Coronary artery (tissue), 2 donors: Measurements from ENCODE around the gene KCNJ10.

Experiments
- DNase-seq: peaks from one replicate; pipeline ENCODE4 v3.0.0-alpha.2; 2017; ENCODE audit warnings: low spot score
- H3K27ac ChIP-seq, 2 donors: fragments of 200-600 bp; sonication (generic); one replicate each; pipeline ENCODE4 v1.5.1; 2016 to 2019
- H3K4me3 ChIP-seq: fragments of 200-600 bp; sonication (generic); 2 replicates; pipeline ENCODE4 v1.5.1; 2016; ENCODE audit warnings: mild to moderate bottlenecking, moderate library complexity
- CTCF ChIP-seq: fragments of 200-600 bp; sonication (generic); IDR thresholded peaks from one replicate; pipeline ENCODE4 v1.5.1; 2019; ENCODE audit warnings: antibody characterized with exemption

The KCNJ10 gene

GRCh38 chr1:160032165-160032820, 37.7 kb downstream of the KCNJ10 start:
- Histone ChIP-seq H3K4me3 (peak overlapping the region; percentile 98), H3K27ac (peak overlapping the region; percentile 11 to 77)
- TF ChIP-seq CTCF: no peak
- no peak for DNase-seq

GRCh38 chr1:160031365-160032164, 38.4 kb downstream of the KCNJ10 start, which contains the start of gene PIGM:
Gene PIGM (minus strand): TSS chr1:160031990. CDS start chr1:160031739, 251 bp downstream.
- DNase-seq: peak; percentile 92
- Histone ChIP-seq H3K27ac (peak within 1 kb of the TSS; percentile 11 to 77), H3K4me3 (peak within 1 kb of the TSS; percentile 98)
- no peak for TF ChIP-seq CTCF

- no peak for DNase-seq
- no peak for TF ChIP-seq CTCF
- peak overlapping the region; percentile 11 to 77 for H3K27ac ChIP-seq
- peak overlapping the region; percentile 98 for H3K4me3 ChIP-seq
Observed at GRCh38 chr1:160030657-160031364, 39.1 kb downstream of the KCNJ10 start.

- DNase-seq: no peak
- no peak for TF ChIP-seq CTCF
- no peak overlapping the region for H3K4me3 ChIP-seq
- no peak overlapping the region for H3K27ac ChIP-seq
Observed at GRCh38 chr1:160028426-160028825, 41.5 kb downstream of the KCNJ10 start.

GRCh38 chr1:160025314-160025713, 44.6 kb downstream of the KCNJ10 start:
- no peak for DNase-seq
- no peak for TF ChIP-seq CTCF
- H3K27ac ChIP-seq: no peak overlapping the region
- H3K4me3 ChIP-seq: no peak overlapping the region

- DNase-seq: no peak
- Histone ChIP-seq H3K4me3 (no peak overlapping the region), H3K27ac (no peak overlapping the region)
- no peak for TF ChIP-seq CTCF
Observed at GRCh38 chr1:160024195-160024905, 45.6 kb downstream of the KCNJ10 start.
